CD1c-positive myeloid dendritic cell (primary cell): ENCODE data around the gene SETD9.

Experiments used
- DNase-seq: peaks from one replicate; pipeline ENCODE4 v3.0.0-alpha.2; 2016; ENCODE audit errors: extremely low spot score

Gene SETD9

DNA sequence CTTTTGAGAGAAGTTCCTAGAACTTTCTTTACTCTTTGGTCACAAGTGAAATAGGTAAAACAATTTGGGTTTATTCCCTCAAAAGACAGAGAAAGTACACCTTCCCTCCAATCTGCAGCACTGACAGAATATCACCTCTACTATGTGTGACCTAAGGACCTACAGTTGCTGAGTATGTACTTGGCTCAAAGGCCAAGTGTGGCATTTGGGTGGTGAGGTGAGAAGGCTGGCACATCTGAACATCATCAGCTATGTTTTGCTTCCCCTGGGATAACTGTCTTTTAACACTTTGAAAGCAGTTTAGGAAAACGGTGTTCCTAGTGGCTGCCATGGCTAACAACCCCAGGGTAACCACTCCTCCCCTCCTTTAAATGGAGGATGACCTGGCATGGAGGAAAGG is 24.9 kb downstream of the SETD9 start:
- DNase-seq, result no peak

DNA sequence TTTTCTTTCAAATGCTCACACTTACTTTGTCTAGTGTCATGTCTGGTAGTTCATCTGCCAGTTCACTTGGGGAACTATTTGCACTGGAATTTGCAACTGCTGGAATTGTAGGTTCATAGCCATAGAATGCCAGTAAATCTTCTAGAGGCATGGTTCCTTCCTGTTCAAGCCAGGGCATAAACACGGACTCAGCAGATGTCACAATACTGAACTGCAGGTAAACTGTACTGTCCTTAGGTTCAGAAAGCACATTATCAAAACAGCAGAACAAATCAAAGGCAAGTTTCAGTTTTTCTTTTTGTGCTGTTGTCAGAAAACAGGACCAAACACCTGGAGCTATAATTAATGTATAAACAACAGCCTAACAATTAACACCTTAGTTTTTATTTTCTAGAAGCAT is 29.5 kb downstream of the SETD9 start:
- no peak for DNase-seq

DNA sequence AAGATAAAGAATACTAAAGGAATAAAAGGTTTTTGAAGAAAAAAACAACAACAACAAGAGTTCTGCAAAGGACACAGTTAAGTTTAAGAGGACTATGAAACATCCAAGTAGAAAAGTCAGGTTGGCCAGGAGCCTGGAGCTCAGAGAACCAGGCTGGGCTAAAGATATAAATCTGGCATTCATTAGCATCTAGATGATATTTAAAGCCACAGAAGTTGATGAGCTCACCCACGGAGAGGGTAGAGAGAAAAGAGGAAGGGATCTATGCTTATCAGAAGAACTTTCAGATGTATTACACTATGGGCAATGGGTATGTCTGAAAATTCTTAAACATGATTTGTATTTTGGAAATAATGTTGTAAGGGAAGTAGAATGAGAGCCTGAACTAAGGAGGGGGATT is 32.6 kb downstream of the SETD9 start:
- DNase-seq, result no peak

DNA sequence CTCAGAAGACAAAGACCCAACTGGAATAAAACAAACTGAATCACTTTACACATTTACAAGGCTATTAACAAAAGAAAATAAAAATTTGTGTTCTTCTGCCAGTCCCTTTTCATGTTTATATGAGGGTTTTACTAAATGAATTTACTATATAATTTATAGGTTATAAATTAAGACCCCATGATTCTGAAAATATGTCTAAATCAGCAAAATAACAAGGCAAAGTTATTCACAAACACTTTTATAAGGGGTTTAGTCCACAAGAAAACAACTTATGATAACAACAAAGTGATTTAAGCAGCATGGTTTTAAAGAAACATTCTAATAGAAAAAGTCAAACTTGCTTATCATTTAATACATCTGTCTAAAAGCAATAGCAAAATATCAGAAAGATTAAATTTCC is 37.7 kb downstream of the SETD9 start:
- DNase-seq, result no peak

DNA sequence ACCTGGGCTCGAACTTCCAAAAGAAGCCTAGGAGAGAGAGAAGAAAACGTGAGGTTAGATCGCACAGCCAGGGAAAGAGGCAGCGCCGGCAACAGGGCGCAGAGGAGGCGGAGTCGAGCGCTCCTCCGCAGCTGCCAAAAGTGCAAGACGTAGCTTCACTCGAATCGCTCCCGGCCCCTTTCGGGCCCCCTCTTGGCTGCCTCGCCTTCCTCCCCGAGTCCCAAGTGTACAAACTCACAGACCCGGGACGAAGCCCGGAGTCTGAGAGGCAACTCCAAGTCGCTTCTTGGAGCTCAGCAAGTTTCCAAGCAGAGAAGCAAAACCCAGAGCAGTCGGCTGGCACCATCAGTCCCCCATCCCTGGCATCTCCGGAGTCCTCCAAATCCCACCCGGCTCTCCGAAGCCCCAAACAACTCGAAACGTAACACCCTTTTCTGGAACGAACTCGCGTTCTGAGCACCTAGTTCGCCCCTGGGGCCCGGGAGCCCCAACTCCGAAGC is 41.3 kb downstream of the SETD9 start:
- DNase-seq, result peak; percentile 43

DNA sequence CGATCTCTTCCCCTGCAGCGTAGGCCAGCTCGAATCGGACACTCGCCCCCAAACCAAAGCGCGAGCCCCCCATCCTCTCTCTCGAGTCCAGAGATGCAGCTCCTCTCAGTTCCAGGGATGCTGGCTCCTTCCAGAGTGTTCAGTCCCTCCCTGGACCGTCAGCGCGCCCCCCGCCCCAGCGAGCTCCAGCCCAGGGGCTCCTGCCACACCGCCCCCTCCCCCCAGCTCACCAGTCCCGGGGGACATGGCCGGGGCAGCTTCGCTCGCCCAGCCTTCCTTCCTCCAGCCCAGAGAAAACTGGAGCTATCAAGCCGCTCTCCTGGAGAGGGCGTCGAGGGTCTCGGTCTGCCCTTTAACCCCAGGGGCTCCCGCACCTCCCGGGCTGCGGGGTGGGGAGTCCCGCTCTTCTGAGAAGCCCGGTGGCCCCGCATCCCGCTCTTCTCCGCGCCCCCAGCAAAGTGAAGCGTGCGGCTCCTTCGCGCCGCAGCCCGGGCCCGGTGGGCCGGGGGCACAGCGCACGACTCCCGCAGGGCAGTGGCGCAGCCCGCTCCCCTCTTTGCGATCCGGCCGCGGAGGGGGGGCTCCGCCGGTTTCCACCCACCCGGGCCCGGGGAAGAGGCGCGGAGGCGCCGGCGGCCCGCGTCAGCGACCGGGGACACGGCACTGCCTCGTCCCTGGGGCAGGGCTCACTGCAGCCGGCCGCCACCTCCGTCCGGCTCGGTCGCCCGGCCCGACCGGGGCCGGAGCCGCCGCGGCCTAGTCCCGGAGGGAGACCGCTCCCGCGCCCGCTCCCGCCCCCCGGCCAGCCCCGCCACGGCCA is 41.9 kb downstream of the SETD9 start:
- DNase-seq, result peak; percentile 12

DNA sequence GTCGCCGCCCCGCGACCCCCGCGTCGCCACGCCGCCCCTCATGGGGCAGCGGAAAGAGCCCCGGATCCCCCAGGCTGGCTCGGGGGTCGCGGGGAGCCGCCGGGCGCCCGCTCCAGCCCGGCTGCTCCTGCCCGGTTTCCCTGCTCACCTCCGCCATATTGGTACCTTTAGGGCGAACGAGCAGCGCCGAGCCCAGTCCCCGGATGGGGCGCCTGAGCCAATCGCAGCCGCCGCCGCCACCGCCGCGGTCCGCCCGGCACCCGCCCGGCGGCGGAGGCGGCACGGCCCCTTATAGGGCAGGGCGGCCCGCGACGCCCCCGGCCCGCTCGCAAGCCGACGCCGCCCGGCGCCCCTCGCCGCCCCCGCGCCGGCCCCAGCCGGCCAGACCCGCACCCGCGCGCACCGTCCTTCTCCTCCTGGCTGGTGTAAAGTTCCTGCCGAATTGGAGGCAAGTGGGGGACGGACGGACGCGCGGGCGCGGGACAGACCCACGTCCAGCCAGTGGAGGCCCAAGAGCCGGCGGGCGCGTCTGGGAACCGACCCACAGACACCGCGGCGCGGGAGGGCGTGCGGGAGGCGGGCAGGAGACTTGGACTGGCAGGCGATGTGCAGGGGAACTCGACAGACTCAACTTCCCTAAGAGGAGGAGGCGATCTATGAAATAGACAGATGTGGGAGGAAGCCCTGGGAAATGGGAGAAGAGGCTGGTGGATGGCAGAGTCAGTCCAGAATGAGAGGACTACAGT is 42.7 kb downstream of the SETD9 start, which contains the start of gene MIER3:
MIER3 (minus strand) TSS at position 178 of the 746 bp plus-strand sequence; CDS start at position 157, 21 bp downstream.
- DNase-seq, result peak; percentile 87

DNA sequence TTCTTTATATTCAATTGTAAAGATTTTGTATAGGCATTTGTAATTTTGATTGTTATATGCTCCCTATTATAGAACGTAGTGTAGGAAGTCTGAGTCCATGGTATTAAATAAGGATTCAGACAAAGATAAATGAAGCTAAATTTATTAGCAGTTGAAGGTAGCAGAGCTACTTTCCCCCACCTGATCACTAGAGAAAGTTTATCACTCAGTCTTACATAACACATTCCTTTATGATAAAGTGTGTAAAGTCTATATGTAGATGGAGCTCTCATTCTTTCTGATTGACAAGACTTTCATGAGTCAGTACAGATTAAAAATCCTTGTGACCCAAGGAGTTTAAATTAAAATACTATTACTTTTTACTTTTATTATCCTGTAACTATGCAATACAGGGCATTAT is 44.9 kb downstream of the SETD9 start:
- DNase-seq, result no peak

DNA sequence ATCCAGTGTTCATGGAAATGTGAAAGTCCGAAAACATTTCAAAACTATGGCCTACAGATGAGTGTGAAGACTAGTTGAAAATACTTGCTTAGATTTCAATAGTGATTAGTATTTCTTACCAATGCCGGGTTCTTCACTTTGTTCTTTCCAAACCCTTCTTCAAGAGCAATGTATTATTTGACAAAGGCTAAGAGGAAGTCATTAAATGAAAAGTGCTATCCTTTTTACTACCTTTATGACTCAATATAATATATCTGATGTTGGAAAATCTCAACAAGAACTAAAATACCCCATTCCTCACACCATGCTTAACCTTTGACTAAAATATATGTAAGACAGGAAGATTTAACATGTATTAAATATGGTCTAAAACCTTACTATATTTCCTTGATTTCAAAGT is 49.2 kb downstream of the SETD9 start:
- DNase-seq, result no peak

DNA sequence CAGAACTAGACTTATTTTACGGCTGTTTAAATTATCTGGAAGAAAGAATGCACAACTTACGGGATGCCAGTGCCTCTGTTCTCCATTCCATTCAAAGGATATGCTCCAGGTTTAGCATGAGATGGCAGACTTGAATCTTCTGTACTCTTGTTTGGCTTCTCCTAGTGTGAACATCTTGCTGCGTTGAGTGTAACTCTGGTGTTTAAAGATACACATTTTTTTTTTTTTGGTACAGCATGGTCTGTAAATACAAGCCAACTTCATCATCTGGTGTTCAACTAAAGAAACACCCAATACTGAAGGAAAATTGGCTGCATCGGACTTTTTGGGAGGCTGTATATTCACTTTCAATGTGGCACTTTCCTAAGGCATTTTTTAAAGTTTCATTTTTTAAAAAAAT is 49.9 kb downstream of the SETD9 start:
- DNase-seq, result no peak

DNA sequence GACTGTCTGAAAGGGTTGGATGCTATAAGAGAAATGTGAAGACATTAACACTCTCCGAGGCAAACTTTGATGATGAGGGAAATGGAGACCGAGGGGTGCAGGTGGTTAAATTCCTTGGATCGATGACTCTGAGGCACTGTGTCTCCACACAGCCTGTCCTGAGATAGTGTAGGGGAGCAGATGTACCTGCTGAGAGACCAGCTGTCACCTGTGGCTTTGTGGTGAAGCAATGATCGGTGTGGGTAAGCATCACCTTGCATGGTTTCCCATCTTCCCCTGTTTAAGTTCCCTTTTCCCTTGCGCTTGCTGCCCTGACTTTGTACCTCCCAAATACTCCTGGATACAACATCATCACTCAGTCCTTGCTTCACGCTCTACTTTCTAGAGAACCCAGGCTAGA is 52.4 kb downstream of the SETD9 start:
- DNase-seq, result no peak

DNA sequence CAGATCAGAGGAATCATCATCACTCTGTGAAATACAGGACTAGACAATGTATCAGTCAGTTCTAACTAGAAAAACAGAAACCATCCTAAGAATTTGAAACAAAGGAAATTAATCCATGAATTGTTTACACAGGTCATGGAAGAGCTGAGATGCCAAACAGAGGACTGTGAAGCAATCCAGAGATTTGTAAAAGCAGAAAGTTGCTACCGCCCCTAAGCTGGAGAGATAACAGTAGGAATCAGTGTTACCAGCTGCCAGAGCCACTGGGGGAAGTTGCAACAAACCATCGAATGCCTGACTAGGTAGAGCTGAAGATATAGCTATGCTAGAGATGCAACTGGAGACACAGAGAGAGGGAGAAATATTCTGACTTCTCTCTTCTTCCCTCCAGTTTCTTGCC is 52.9 kb downstream of the SETD9 start:
- DNase-seq, result no peak

DNA sequence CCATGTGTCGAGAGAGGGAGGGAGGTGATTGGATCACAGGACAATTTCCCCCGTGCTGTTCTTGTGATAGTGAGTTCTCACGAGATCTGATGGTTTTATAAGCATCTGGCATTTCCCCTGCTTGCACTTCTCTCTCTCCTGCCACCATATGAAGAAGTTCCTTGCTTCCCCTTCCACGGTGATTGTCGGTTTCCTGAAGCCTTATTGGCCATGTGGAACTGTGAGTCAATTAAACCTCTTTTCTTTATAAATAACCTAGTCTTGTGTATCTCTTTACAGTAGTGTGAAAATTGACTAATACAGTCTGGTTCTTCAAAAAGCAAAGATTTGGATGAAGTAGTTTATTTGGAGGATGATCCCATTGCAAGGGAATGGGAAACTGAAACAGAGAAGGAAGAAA is 53.9 kb downstream of the SETD9 start:
- DNase-seq, result peak; percentile 52

DNA sequence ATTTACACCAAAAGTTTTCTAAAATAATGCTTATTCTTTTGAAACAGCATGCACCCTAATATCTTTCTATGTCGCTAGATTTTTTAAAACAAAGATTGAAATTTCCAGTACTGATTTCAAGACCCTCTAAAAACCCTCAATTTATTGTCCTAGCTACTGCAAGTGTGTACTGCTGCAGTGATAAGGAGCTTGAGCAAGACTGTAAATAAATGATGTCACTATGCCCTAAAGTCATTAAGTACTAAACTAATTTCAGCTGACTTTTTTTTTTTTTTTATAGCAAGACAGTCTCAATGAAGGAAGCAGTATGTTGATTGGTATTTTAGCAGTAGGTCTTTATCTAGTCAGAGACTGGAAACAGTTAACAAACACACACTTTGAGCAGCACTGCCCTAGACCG is 54.8 kb downstream of the SETD9 start:
- no peak for DNase-seq
